Lower leg skin (tissue), 4 donors: Measurements from ENCODE around the gene AK5. TPM values are rescaled to one million over a fixed set of nuclear protein-coding genes. Genes with fewer than 3 reads are reported as not detected.

ENCODE experiments used
- DNase-seq, 2 donors: peaks; one replicate each; pipeline ENCODE4 v3.0.0-alpha.2; 2019; ENCODE audit warnings: low spot score in 2 of 2
- H3K4me3 ChIP-seq: fragments of 200-600 bp; sonication (generic); 2 replicates; pipeline ENCODE4 v1.5.1; 2017; ENCODE audit warnings: mild to moderate bottlenecking, low read depth; ENCODE audit not compliant: poor library complexity, severe bottlenecking
- CTCF ChIP-seq, 3 donors: fragments of 450-650 bp; IDR thresholded peaks; one replicate each; pipeline ENCODE4 v1.5.1; 2016; ENCODE audit warnings: antibody characterized with exemption in 3 of 3, mild to moderate bottlenecking in 3 of 3, moderate library complexity in 2 of 3
- POLR2A ChIP-seq, 2 donors: fragments of 450-650 bp; IDR thresholded peaks; one replicate each; pipeline ENCODE4 v1.6.1; 2016 to 2017; ENCODE audit warnings: antibody characterized with exemption in 2 of 2, mild to moderate bottlenecking in 1 of 2, moderate library complexity in 1 of 2
- WGBS, 2 donors: methylation state at CpG; one replicate each; pipeline ENCODE4 v1.1.5; 2018; 5-methylcytosine and 5-hydroxymethylcytosine counted together
- intact Hi-C: fragments of 100-400 bp; cut with DNase I; formaldehyde crosslinking; loops from one replicate; pipeline ENCODE4 v1.15.0; 2023; ENCODE audit warnings: low total_unique reads
- total RNA-seq, 4 donors: library from RNA; depleted of rRNA; stranded (reverse); fragments of >200 nt; gene quantifications; one replicate each; pipeline ENCODE4 v1.1.0, GENCODE V29; 2016

AK5 gene
- total RNA-seq, 4 donors from 2014 or later = 0.08 to 2.6 (median 1.7) TPM

GRCh38 chr1:77605246-77606026, 323.6 kb downstream of the AK5 start:
- H3K4me3 ChIP-seq = no peak overlapping the region
- DNase-seq = peak; percentile 76 to 89
- intact Hi-C loops = no loop called here
- 58 to 61% methylated on average over 5 of the region's 5 CpGs for WGBS, 2 donors
- TF ChIP-seq POLR2A (IDR thresholded peaks at IDR 0.05) = no peak
- TF ChIP-seq CTCF (IDR thresholded peaks at IDR 0.05) = no peak

- no peak for DNase-seq
- no peak overlapping the region for H3K4me3 ChIP-seq
- 97 to 100% methylated on average over 3 of the region's 3 CpGs for WGBS, 2 donors
- no peak for TF ChIP-seq CTCF (IDR thresholded peaks at IDR 0.05)
- TF ChIP-seq POLR2A (IDR thresholded peaks at IDR 0.05) = no peak
- intact Hi-C loops = no loop called here
These were observed 327.1 kb downstream of the AK5 start for GRCh38 chr1:77608893-77609292.

Other genes with a start within 250 kb of the AK5 start
- gene PIGK, start 62.6 kb upstream of the AK5 start, total RNA-seq = 10 to 100 TPM in 2 of 4 donors, 1 to 10 TPM in 2; 5.1 to 21.1 (median 7.7) TPM